ENCODE measurements around the gene GARRE1.

Gene GARRE1

GRCh38 chr19:34288381-34288780 is 34.0 kb downstream of the GARRE1 start:
- DNase-seq (ENCODE audit: low read depth in 2 of 2), result no peak

- no peak for DNase-seq (ENCODE audit: low read depth in 2 of 2)
Measured at GRCh38 chr19:34291235-34291634, 36.9 kb downstream of the GARRE1 start.

- DNase-seq (ENCODE audit: low read depth in 2 of 2), result no peak
Measured at GRCh38 chr19:34295103-34295502, 40.7 kb downstream of the GARRE1 start.

- DNase-seq (ENCODE audit: low read depth in 2 of 2), result no peak
Measured at GRCh38 chr19:34298891-34299520, 44.7 kb downstream of the GARRE1 start.

GRCh38 chr19:34299576-34299975 is 45.2 kb downstream of the GARRE1 start:
- no peak for DNase-seq (ENCODE audit: low read depth in 2 of 2)

- DNase-seq (ENCODE audit: low read depth in 2 of 2), result no peak
Measured at GRCh38 chr19:34300380-34300779, 46.0 kb downstream of the GARRE1 start.

- no peak for DNase-seq (ENCODE audit: low read depth in 2 of 2)
Measured at GRCh38 chr19:34300962-34301361, 46.6 kb downstream of the GARRE1 start.
